ACC112 (cell line): ENCODE results near the gene PAPLN.

Source experiments
- H2AFZ ChIP-seq: fragments of 200-600 bp; sonication (generic); one replicate; pipeline ENCODE4 v1.6.0; 2017; ENCODE audit warnings: antibody characterized with exemption, low read length; ENCODE audit not compliant: unreplicated experiment
- H3K27ac ChIP-seq: fragments of 200-600 bp; sonication (generic); 2 replicates; pipeline ENCODE4 v1.5.1; 2014; ENCODE audit warnings: low read depth, mild to moderate bottlenecking, antibody characterized with exemption, low read length, moderate library complexity
- H3K27me3 ChIP-seq: fragments of 200-600 bp; sonication (generic); 2 replicates; pipeline ENCODE4 v1.6.1; 2014; ENCODE audit warnings: mild to moderate bottlenecking, antibody characterized with exemption, low read length, moderate library complexity, mixed read lengths; ENCODE audit not compliant: insufficient read depth
- H3K36me3 ChIP-seq: fragments of 200-600 bp; sonication (generic); 2 replicates; pipeline ENCODE4 v1.6.1; 2016; ENCODE audit warnings: mild to moderate bottlenecking, antibody characterized with exemption, low read length, moderate library complexity, mixed read lengths; ENCODE audit not compliant: insufficient read depth
- H3K4me1 ChIP-seq: fragments of 200-600 bp; sonication (generic); one replicate; pipeline ENCODE4 v1.6.1; 2016; ENCODE audit warnings: low read length, mixed read lengths; ENCODE audit not compliant: insufficient read depth, unreplicated experiment, control insufficient read depth
- H3K4me3 ChIP-seq: fragments of 200-600 bp; sonication (generic); 2 replicates; pipeline ENCODE4 v1.5.1; 2014; ENCODE audit warnings: mild to moderate bottlenecking, low read depth, low read length
- H3K79me2 ChIP-seq: fragments of 200-600 bp; sonication (generic); one replicate; pipeline ENCODE4 v1.6.0; 2016; ENCODE audit warnings: low read length; ENCODE audit not compliant: control insufficient read depth, unreplicated experiment, insufficient read depth

Gene PAPLN

GRCh38 chr14:73253323-73253610, 16.0 kb downstream of the PAPLN start:
- H3K4me3 ChIP-seq, result no peak overlapping the region
- peaks cover 9% of the 10 kb centered on the region for H3K4me1 ChIP-seq
- no peak overlapping the region for H2AFZ ChIP-seq
- H3K27ac ChIP-seq, result no peak overlapping the region
- no peaks in the 10 kb centered on the region for H3K79me2 ChIP-seq
- no peaks in the 10 kb centered on the region for H3K36me3 ChIP-seq
- no peaks in the 10 kb centered on the region for H3K27me3 ChIP-seq

GRCh38 chr14:73253721-73254120, 16.4 kb downstream of the PAPLN start:
- Histone ChIP-seq H3K27ac (no peak overlapping the region), H3K4me1 (peaks cover 4% of the 10 kb centered on the region), H2AFZ (no peak overlapping the region), H3K79me2 (no peaks in the 10 kb centered on the region), H3K36me3 (no peaks in the 10 kb centered on the region), H3K4me3 (no peak overlapping the region), H3K27me3 (no peaks in the 10 kb centered on the region)

- Histone ChIP-seq H3K27ac (no peak overlapping the region), H3K4me3 (no peak overlapping the region), H2AFZ (no peak overlapping the region), H3K79me2 (no peaks in the 10 kb centered on the region), H3K4me1 (no peaks in the 10 kb centered on the region), H3K36me3 (no peaks in the 10 kb centered on the region), H3K27me3 (no peaks in the 10 kb centered on the region)
These were observed 17.1 kb downstream of the PAPLN start for GRCh38 chr14:73254247-73255004.

- H3K27ac ChIP-seq, result no peak overlapping the region
- no peak overlapping the region for H3K4me3 ChIP-seq
- no peaks in the 10 kb centered on the region for H3K27me3 ChIP-seq
- H3K4me1 ChIP-seq, result no peaks in the 10 kb centered on the region
- H2AFZ ChIP-seq, result no peak overlapping the region
- H3K79me2 ChIP-seq, result no peaks in the 10 kb centered on the region
- no peaks in the 10 kb centered on the region for H3K36me3 ChIP-seq
These were observed 17.7 kb downstream of the PAPLN start for GRCh38 chr14:73255005-73255400.

- Histone ChIP-seq H3K4me1 (no peaks in the 10 kb centered on the region), H3K27me3 (no peaks in the 10 kb centered on the region), H3K79me2 (no peaks in the 10 kb centered on the region), H2AFZ (no peak overlapping the region), H3K4me3 (no peak overlapping the region), H3K27ac (no peak overlapping the region), H3K36me3 (no peaks in the 10 kb centered on the region)
These were observed 18.5 kb downstream of the PAPLN start for GRCh38 chr14:73255693-73256225.

GRCh38 chr14:73258076-73258475, 20.8 kb downstream of the PAPLN start:
- no peaks in the 10 kb centered on the region for H3K36me3 ChIP-seq
- H3K79me2 ChIP-seq, result no peaks in the 10 kb centered on the region
- no peaks in the 10 kb centered on the region for H3K27me3 ChIP-seq

GRCh38 chr14:73258845-73259611, 21.7 kb downstream of the PAPLN start:
- H3K36me3 ChIP-seq, result no peaks in the 10 kb centered on the region
- no peaks in the 10 kb centered on the region for H3K27me3 ChIP-seq

More at GRCh38 chr14:73258076-73258475, 20.8 kb downstream of the PAPLN start:
- no peak overlapping the region for H2AFZ ChIP-seq
- no peak overlapping the region for H3K27ac ChIP-seq
- H3K4me1 ChIP-seq, result no peaks in the 10 kb centered on the region
- H3K4me3 ChIP-seq, result no peak overlapping the region

GRCh38 chr14:73259837-73260236, 22.5 kb downstream of the PAPLN start:
- Histone ChIP-seq H3K27ac (no peak overlapping the region), H3K36me3 (no peaks in the 10 kb centered on the region), H3K4me3 (no peak overlapping the region), H3K27me3 (no peaks in the 10 kb centered on the region), H3K79me2 (no peaks in the 10 kb centered on the region), H2AFZ (no peak overlapping the region), H3K4me1 (no peaks in the 10 kb centered on the region)

More at GRCh38 chr14:73258845-73259611, 21.7 kb downstream of the PAPLN start:
- H3K27ac ChIP-seq, result no peak overlapping the region
- no peaks in the 10 kb centered on the region for H3K4me1 ChIP-seq
- no peaks in the 10 kb centered on the region for H3K79me2 ChIP-seq
- H3K4me3 ChIP-seq, result no peak overlapping the region
- H2AFZ ChIP-seq, result no peak overlapping the region

- Histone ChIP-seq H3K27me3 (no peaks in the 10 kb centered on the region), H3K4me1 (no peaks in the 10 kb centered on the region), H3K36me3 (no peaks in the 10 kb centered on the region), H2AFZ (no peak overlapping the region), H3K4me3 (no peak overlapping the region), H3K79me2 (no peaks in the 10 kb centered on the region), H3K27ac (no peak overlapping the region)
These were observed 23.3 kb downstream of the PAPLN start for GRCh38 chr14:73260574-73260973.

GRCh38 chr14:73261075-73261474, 23.8 kb downstream of the PAPLN start:
- no peaks in the 10 kb centered on the region for H3K27me3 ChIP-seq
- no peak overlapping the region for H2AFZ ChIP-seq
- H3K4me3 ChIP-seq, result no peak overlapping the region
- no peaks in the 10 kb centered on the region for H3K36me3 ChIP-seq
- H3K27ac ChIP-seq, result no peak overlapping the region
- H3K79me2 ChIP-seq, result no peaks in the 10 kb centered on the region
- no peaks in the 10 kb centered on the region for H3K4me1 ChIP-seq
